ENCODE measurements around the gene LRP1B.

Gene LRP1B

DNA sequence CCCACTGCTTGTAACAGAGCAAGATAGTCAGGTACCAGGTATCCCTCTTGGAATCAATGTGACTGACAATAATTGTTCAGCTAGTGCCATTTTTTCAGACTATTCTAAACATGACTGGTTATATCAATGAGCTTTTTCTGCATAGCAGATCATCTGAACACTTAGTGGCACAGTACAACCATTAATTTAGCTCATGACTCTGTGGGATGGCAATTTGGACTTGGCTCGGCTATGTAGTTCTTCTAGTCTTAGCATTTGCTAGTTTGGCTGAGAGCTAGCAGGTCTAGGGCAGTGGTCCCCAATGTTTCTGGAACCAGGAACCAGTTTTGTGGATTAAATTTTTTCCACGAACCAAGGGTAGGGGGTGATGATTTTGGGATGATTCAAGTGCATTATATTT lies 1929.2 kb downstream of the LRP1B start:
- no peak for DNase-seq (ENCODE audit: low spot score in 2 of 2)
- no peak for ATAC-seq (ENCODE audit: low read depth)
- no peaks in the 10 kb centered on the region for H3K36me3 Mint-ChIP-seq
- H3K27ac Mint-ChIP-seq, result no peak overlapping the region
- H3K27me3 Mint-ChIP-seq, result no peaks in the 10 kb centered on the region
- H3K4me1 Mint-ChIP-seq, result no peaks in the 10 kb centered on the region
- H3K9me3 Mint-ChIP-seq, result peaks cover 4% of the 10 kb centered on the region
- no peak overlapping the region for H3K4me3 Mint-ChIP-seq

DNA sequence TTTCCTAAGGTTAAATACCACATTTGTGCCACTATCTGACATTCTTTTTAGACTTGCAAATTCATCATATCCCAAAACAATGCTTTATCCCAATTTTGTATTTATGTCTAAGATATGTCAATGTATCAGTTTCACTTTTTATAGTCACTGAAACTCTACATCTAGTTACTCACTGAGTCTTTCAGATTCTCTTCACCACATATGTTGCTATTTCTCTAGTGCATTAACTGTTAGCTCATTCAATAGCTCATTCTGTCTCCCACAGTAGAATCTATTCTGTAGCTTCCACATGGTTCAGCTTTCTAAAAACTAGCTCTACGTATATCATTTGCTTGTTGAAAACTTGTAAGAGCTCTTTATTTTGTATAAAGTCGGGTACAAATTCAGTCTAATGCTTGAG lies 1930.1 kb downstream of the LRP1B start:
- no peaks in the 10 kb centered on the region for H3K4me1 Mint-ChIP-seq
- no peaks in the 10 kb centered on the region for H3K36me3 Mint-ChIP-seq
- DNase-seq (ENCODE audit: low spot score in 2 of 2), result no peak

DNA sequence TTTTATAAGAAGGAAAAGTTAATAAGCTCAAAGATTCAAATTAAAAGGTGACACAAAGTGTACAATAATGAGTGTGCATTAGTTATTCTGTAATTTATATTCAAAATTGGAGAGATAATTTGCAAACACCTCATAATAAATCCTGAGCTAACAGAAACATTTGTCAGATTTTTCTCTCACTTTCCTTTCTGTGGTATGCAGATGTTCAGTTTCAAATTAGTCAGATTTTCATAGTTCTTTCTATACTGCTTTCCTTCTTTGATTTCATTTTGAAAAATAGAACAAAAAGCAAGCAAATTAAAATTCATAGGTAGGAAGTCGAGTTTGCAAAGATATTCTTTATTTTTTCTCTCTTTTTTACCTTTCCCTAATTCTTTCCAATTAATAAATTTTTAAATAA lies 1930.5 kb downstream of the LRP1B start:
- no peak for DNase-seq (ENCODE audit: low spot score in 2 of 2)
- no peaks in the 10 kb centered on the region for H3K36me3 Mint-ChIP-seq
- no peak overlapping the region for H3K27ac Mint-ChIP-seq

More for the DNA sequence above, 1930.1 kb downstream of the LRP1B start:
- Mint-ChIP-seq H3K27me3 (no peaks in the 10 kb centered on the region), H3K27ac (no peak overlapping the region), H3K4me3 (no peak overlapping the region), H3K9me3 (peaks cover 4% of the 10 kb centered on the region)
- ATAC-seq (ENCODE audit: low read depth), result no peak

DNA sequence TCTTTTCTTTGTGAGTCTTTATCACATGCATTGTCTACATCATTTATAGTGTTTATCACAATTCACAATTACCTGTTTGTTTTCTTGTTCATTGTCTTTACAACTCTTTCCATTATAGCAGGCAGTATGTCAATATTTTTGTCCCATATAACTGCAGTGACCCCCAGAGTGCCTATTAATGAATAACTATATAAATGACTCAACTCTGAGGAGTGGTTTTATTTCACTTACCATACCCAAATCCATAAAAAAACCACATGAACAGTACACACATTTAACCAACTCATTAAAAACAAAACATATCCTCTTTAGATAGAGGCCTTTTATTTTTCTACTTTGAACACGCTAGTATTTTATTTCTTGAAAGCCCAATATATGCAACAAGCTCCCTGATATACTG lies 1931.5 kb downstream of the LRP1B start:
- Mint-ChIP-seq H3K27ac (no peak overlapping the region), H3K36me3 (no peaks in the 10 kb centered on the region), H3K27me3 (no peaks in the 10 kb centered on the region), H3K4me3 (no peak overlapping the region), H3K4me1 (no peaks in the 10 kb centered on the region), H3K9me3 (no peaks in the 10 kb centered on the region)
- no peak for DNase-seq (ENCODE audit: low spot score in 2 of 2)
- no peak for ATAC-seq (ENCODE audit: low read depth)

More for the DNA sequence above, 1930.5 kb downstream of the LRP1B start:
- Mint-ChIP-seq H3K9me3 (peaks cover 4% of the 10 kb centered on the region), H3K27me3 (no peaks in the 10 kb centered on the region), H3K4me3 (no peak overlapping the region), H3K4me1 (no peaks in the 10 kb centered on the region)
- ATAC-seq (ENCODE audit: low read depth), result no peak

DNA sequence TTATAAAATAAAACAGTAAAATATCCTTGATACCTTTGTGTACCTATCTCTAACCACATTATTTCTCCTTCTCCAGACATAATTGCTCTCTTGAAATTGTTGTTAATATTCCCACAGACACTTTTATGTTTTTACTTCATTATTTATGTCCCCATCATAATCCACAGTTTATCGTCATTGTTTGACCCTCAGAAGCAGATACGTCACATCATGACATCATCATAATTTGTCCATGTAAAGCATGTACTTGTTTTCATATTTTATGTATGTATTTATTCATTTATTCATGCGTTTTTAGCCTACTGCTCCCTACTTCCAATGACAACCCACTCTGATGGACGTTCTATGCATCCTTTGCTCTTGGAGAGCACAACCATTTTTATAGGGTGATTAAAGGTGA lies 1943.7 kb downstream of the LRP1B start:
- no peak for ATAC-seq (ENCODE audit: low read depth)
- DNase-seq (ENCODE audit: low spot score in 2 of 2), result no peak
- Mint-ChIP-seq H3K27me3 (no peaks in the 10 kb centered on the region), H3K27ac (no peak overlapping the region), H3K9me3 (peaks cover 9% of the 10 kb centered on the region), H3K4me1 (no peaks in the 10 kb centered on the region), H3K36me3 (no peaks in the 10 kb centered on the region), H3K4me3 (no peak overlapping the region)

DNA sequence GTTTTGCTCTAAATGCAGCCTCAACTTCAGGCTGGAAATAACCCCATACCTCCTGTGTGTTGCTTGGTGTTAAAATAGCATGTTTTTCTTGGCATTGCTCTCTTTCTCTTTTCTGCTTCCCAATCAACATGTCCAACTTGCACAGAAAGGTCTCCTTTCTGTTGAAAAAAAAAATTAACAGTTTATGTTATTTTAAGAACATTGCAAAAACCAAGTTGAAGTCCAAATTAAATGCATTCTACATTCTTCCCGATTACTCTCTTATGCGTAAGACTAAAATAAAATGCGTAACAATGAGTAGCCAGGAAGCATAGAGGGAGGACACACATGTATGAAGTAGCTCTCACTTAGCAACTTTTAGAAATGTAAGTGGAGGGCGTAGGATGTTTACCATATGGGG lies 1944.5 kb downstream of the LRP1B start:
- no peaks in the 10 kb centered on the region for H3K36me3 Mint-ChIP-seq
- no peak overlapping the region for H3K4me3 Mint-ChIP-seq
- DNase-seq (ENCODE audit: low spot score in 2 of 2) (no peak), ATAC-seq (ENCODE audit: low read depth) (no peak)
- no peaks in the 10 kb centered on the region for H3K27me3 Mint-ChIP-seq
- peaks cover 9% of the 10 kb centered on the region for H3K9me3 Mint-ChIP-seq
- no peak overlapping the region for H3K27ac Mint-ChIP-seq
- H3K4me1 Mint-ChIP-seq, result no peaks in the 10 kb centered on the region

DNA sequence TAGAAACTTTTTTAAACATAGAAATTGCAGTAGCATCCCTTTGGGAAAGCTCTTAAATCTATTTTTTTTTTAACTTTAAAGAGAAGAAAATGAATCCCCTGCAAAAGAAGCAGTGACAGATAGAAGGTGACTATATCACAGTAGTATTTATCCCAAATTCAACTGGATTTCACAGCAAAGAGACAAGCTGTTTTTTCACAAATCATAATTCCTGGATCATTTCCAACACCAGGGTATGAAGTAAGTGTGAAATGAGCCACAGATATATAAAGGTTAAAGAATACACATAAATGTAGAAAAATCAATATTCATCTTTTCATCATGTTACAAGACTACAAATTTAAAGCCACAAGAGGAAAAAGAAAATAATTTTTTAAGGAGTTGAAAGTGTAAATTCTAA lies 1945.7 kb downstream of the LRP1B start:
- no peak overlapping the region for H3K4me3 Mint-ChIP-seq
- H3K27me3 Mint-ChIP-seq, result no peaks in the 10 kb centered on the region
- no peaks in the 10 kb centered on the region for H3K36me3 Mint-ChIP-seq
- H3K27ac Mint-ChIP-seq, result no peak overlapping the region
- no peak for DNase-seq (ENCODE audit: low spot score in 2 of 2)
- H3K4me1 Mint-ChIP-seq, result no peaks in the 10 kb centered on the region
- ATAC-seq (ENCODE audit: low read depth), result no peak
- peaks cover 10% of the 10 kb centered on the region for H3K9me3 Mint-ChIP-seq

DNA sequence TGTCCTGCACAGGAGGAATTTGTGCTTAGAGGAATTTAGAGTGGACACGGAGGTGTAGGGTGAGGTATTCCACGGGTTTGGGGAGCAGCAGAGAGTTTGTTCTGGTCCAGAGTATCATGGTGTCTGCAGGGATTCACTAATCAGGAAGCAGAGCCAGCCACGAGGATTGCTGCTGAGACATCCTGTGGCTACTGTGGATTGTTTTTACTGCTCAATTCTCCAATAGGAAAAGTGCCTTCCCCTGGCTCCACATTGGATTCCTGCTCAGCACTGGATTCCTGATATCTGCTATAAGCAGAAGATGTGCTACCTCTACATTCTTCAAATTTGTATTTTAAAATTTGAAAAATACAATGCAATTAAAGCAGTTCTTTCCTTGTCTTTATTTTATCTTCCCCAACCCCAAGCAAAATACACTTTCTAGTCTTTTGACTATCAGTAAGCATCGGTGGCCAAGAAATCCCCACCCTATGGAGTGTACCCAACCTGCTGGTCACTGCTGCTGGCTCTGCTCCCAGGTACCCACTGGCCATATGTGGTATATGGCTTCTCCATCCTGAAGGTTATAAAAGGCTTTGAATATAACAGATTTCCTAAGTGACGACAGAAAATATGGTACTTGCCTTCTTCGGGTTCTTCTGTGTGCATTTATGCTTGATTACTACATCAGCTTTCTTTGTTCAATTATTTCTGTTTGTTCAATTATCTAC lies 1947.6 kb downstream of the LRP1B start:
- H3K4me3 Mint-ChIP-seq, result no peak overlapping the region
- H3K27ac Mint-ChIP-seq, result no peak overlapping the region
- DNase-seq (ENCODE audit: low spot score in 2 of 2) (no peak), ATAC-seq (ENCODE audit: low read depth) (no peak)
- no peaks in the 10 kb centered on the region for H3K4me1 Mint-ChIP-seq
- no peaks in the 10 kb centered on the region for H3K36me3 Mint-ChIP-seq
- H3K27me3 Mint-ChIP-seq, result no peaks in the 10 kb centered on the region
- H3K9me3 Mint-ChIP-seq, result peaks cover 5% of the 10 kb centered on the region

Measured in memory B cell (primary cell).